Astrocyte (in vitro differentiated cells and primary cell): ENCODE results near the gene CBFA2T2. TPM values are rescaled to one million over a fixed set of nuclear protein-coding genes. Genes with fewer than 3 reads are reported as not detected.
"Not testable (repeated sequence)": the region's sequence is repeated elsewhere in the genome, so short reads cannot be mapped to it uniquely, and the experiment has no call there.

Experiments used
- DNase-seq: peaks from one replicate; pipeline ENCODE4 v3.0.0-alpha.2; 2010; ENCODE audit warnings: low read depth
- FAIRE-seq: peaks from 2 replicates; lab custom pipeline; 2011; peaks lifted over from hg19 to GRCh38; lab: Jason Lieb, UNC
- H2AFZ ChIP-seq: 2 replicates; pipeline ENCODE4 v1.6.0; 2012; ENCODE audit warnings: low read depth, low read length, inconsistent platforms
- H3K27ac ChIP-seq: 2 replicates; pipeline ENCODE4 v1.5.1; 2011; ENCODE audit warnings: low read depth, low read length, inconsistent platforms
- H3K27me3 ChIP-seq: 2 replicates; pipeline ENCODE4 v1.6.0; 2011; ENCODE audit warnings: low read length, inconsistent platforms; ENCODE audit not compliant: insufficient read depth
- H3K36me3 ChIP-seq: 2 replicates; pipeline ENCODE4 v1.5.1; 2011; ENCODE audit warnings: low read length, inconsistent platforms; ENCODE audit not compliant: insufficient read depth
- H3K4me1 ChIP-seq: 2 replicates; pipeline ENCODE4 v1.5.1; 2011; ENCODE audit warnings: low read length, inconsistent platforms; ENCODE audit not compliant: insufficient read depth
- H3K4me2 ChIP-seq: 2 replicates; pipeline ENCODE4 v1.6.0; 2012; ENCODE audit warnings: low read length, inconsistent platforms
- H3K4me3 ChIP-seq: 2 replicates; pipeline ENCODE4 v1.5.1; 2011; ENCODE audit warnings: low read depth, mild to moderate bottlenecking, low read length, inconsistent platforms; ENCODE audit not compliant: insufficient read depth
- H3K79me2 ChIP-seq: 2 replicates; pipeline ENCODE4 v1.6.0; 2012; ENCODE audit warnings: mild to moderate bottlenecking, low read length, inconsistent platforms; ENCODE audit not compliant: insufficient read depth
- H3K9ac ChIP-seq: 2 replicates; pipeline ENCODE4 v1.6.0; 2012; ENCODE audit warnings: mild to moderate bottlenecking, low read length, inconsistent platforms
- H3K9me3 ChIP-seq: 2 replicates; pipeline ENCODE4 v1.5.1; 2012; ENCODE audit warnings: low read depth, mild to moderate bottlenecking, low read length, inconsistent platforms; ENCODE audit not compliant: insufficient read depth
- H4K20me1 ChIP-seq: 2 replicates; pipeline ENCODE4 v1.6.0; 2012; ENCODE audit warnings: low read length, inconsistent platforms; ENCODE audit not compliant: insufficient read depth
- H3K27ac Mint-ChIP-seq: one replicate; pipeline ENCODE4 v1.8.0; 2021; ENCODE audit warnings: mild to moderate bottlenecking, mixed read lengths; ENCODE audit not compliant: unreplicated experiment
- H3K27me3 Mint-ChIP-seq: one replicate; pipeline ENCODE4 v1.8.0; 2021; ENCODE audit warnings: low read depth, mixed read lengths; ENCODE audit not compliant: unreplicated experiment
- H3K36me3 Mint-ChIP-seq: one replicate; pipeline ENCODE4 v1.8.0; 2021; ENCODE audit warnings: low read depth, mixed read lengths; ENCODE audit not compliant: unreplicated experiment
- H3K4me1 Mint-ChIP-seq: one replicate; pipeline ENCODE4 v1.8.0; 2021; ENCODE audit warnings: low read depth, mixed read lengths; ENCODE audit not compliant: unreplicated experiment
- H3K4me3 Mint-ChIP-seq: one replicate; pipeline ENCODE4 v1.8.0; 2021; ENCODE audit warnings: mild to moderate bottlenecking, moderate library complexity, mixed read lengths; ENCODE audit not compliant: unreplicated experiment
- H3K9me3 Mint-ChIP-seq: one replicate; pipeline ENCODE4 v1.8.0; 2021; ENCODE audit warnings: mild to moderate bottlenecking, mixed read lengths; ENCODE audit not compliant: unreplicated experiment
- CTCF ChIP-seq: IDR thresholded peaks from 2 replicates; pipeline ENCODE4 v1.5.1; 2011; ENCODE audit warnings: low read depth, mild to moderate bottlenecking, inconsistent platforms, low read length, moderate library complexity; ENCODE audit not compliant: insufficient read depth
- EZH2 ChIP-seq: IDR thresholded peaks from 2 replicates; pipeline ENCODE4 v1.6.1; 2012; ENCODE audit warnings: mild to moderate bottlenecking, low read length, inconsistent platforms; ENCODE audit not compliant: insufficient read depth
- total RNA-seq: library from RNA; stranded (reverse); gene quantifications from 2 replicates; pipeline ENCODE4 v1.2.1, GENCODE V29; 2021

The CBFA2T2 gene
- total RNA-seq, 1 donor from 2014 or later: 14.6 TPM

- TF ChIP-seq CTCF (no peak), EZH2 (no peak)
- Mint-ChIP-seq H3K9me3 (no peaks in the 10 kb centered on the region), H3K27ac (no peak overlapping the region), H3K4me3 (no peak overlapping the region), H3K36me3 (no peaks in the 10 kb centered on the region), H3K4me1 (peaks cover 2% of the 10 kb centered on the region), H3K27me3 (peaks cover 18% of the 10 kb centered on the region)
- Histone ChIP-seq H3K9me3 (no peaks in the 10 kb centered on the region), H3K27ac (no peak overlapping the region), H3K4me1 (no peaks in the 10 kb centered on the region), H2AFZ (no peak overlapping the region), H4K20me1 (no peaks in the 10 kb centered on the region), H3K4me3 (no peak overlapping the region), H3K27me3 (no peaks in the 10 kb centered on the region), H3K36me3 (no peaks in the 10 kb centered on the region), H3K4me2 (no peak overlapping the region), H3K79me2 (no peaks in the 10 kb centered on the region), H3K9ac (no peak overlapping the region)
- no peak for FAIRE-seq
- no peak for DNase-seq
These were observed 26.4 kb upstream of the CBFA2T2 start for GRCh38 chr20:33463332-33464101.

- not testable (repeated sequence) for H3K36me3 ChIP-seq, H3K4me3 Mint-ChIP-seq, H2AFZ ChIP-seq, H3K36me3 Mint-ChIP-seq, H3K27ac ChIP-seq, H3K9ac ChIP-seq, H3K4me1 Mint-ChIP-seq, H3K27me3 ChIP-seq, H4K20me1 ChIP-seq, H3K9me3 Mint-ChIP-seq, H3K27ac Mint-ChIP-seq, FAIRE-seq, H3K4me3 ChIP-seq, H3K4me2 ChIP-seq, DNase-seq, H3K4me1 ChIP-seq, H3K79me2 ChIP-seq, H3K9me3 ChIP-seq
- H3K27me3 Mint-ChIP-seq: peaks cover 16% of the 10 kb centered on the region
These were observed 25.1 kb upstream of the CBFA2T2 start for GRCh38 chr20:33464759-33465158.

GRCh38 chr20:33465481-33466302, 24.2 kb upstream of the CBFA2T2 start:
- Mint-ChIP-seq H3K4me1 (peaks cover 2% of the 10 kb centered on the region), H3K4me3 (no peak overlapping the region), H3K36me3 (no peaks in the 10 kb centered on the region), H3K27ac (no peak overlapping the region), H3K9me3 (no peaks in the 10 kb centered on the region), H3K27me3 (peaks cover 15% of the 10 kb centered on the region)
- H3K4me1 ChIP-seq: no peaks in the 10 kb centered on the region
- no peak overlapping the region for H3K4me2 ChIP-seq
- DNase-seq: no peak
- peaks cover 2% of the 10 kb centered on the region for H3K27me3 ChIP-seq
- no peak for FAIRE-seq
- H3K9ac ChIP-seq: no peak overlapping the region
- no peak overlapping the region for H3K4me3 ChIP-seq
- no peaks in the 10 kb centered on the region for H3K36me3 ChIP-seq
- no peak overlapping the region for H2AFZ ChIP-seq
- no peaks in the 10 kb centered on the region for H4K20me1 ChIP-seq
- no peaks in the 10 kb centered on the region for H3K9me3 ChIP-seq
- H3K79me2 ChIP-seq: no peaks in the 10 kb centered on the region
- no peak overlapping the region for H3K27ac ChIP-seq
- TF ChIP-seq EZH2 (no peak), CTCF (no peak)
